ENCODE measurements around the gene NLGN1. TPM values are rescaled to one million over a fixed set of nuclear protein-coding genes. Genes with fewer than 3 reads are reported as not detected.

Gene NLGN1
- total RNA-seq, 2 donors from 2014 or later, result 0.67 to 1.3 TPM

DNA sequence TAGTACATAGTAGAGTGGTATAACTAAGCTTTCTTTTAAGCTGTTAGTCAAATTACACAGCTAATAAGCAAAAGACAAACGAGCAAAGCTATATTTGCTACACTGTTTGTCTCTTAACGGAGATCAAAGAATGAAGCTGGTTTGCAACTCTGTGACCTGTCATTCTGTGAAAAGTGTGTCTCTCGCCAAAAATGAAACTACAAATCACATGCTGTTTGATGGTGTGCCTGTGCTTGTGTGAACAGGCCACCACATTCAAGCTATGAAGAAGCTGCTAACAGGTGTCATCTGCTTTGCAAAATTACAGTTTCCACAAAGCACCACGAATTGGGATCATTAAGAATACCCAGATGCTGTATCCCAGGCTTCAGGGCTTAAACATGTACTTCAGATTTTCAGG lies 793.8 kb downstream of the NLGN1 start:
- Histone ChIP-seq H3K36me3 (no peaks in the 10 kb centered on the region), H3K4me1 (no peaks in the 10 kb centered on the region), H3K27me3 (no peaks in the 10 kb centered on the region), H3K9me3 (no peaks in the 10 kb centered on the region), H3K27ac (no peak overlapping the region), H3K9ac (ENCODE audit: low read depth in 2 of 2, low read length in 2 of 2) (no peak overlapping the region), H3K4me3 (no peak overlapping the region)
- no peak for DNase-seq
- TF ChIP-seq, protein P1, sequence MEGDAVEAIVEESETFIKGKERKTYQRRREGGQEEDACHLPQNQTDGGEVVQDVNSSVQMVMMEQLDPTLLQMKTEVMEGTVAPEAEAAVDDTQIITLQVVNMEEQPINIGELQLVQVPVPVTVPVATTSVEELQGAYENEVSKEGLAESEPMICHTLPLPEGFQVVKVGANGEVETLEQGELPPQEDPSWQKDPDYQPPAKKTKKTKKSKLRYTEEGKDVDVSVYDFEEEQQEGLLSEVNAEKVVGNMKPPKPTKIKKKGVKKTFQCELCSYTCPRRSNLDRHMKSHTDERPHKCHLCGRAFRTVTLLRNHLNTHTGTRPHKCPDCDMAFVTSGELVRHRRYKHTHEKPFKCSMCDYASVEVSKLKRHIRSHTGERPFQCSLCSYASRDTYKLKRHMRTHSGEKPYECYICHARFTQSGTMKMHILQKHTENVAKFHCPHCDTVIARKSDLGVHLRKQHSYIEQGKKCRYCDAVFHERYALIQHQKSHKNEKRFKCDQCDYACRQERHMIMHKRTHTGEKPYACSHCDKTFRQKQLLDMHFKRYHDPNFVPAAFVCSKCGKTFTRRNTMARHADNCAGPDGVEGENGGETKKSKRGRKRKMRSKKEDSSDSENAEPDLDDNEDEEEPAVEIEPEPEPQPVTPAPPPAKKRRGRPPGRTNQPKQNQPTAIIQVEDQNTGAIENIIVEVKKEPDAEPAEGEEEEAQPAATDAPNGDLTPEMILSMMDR (IDR thresholded peaks at IDR 0.05), result no peak
- intact Hi-C loops (cut with DNase I), result no loop called here

DNA sequence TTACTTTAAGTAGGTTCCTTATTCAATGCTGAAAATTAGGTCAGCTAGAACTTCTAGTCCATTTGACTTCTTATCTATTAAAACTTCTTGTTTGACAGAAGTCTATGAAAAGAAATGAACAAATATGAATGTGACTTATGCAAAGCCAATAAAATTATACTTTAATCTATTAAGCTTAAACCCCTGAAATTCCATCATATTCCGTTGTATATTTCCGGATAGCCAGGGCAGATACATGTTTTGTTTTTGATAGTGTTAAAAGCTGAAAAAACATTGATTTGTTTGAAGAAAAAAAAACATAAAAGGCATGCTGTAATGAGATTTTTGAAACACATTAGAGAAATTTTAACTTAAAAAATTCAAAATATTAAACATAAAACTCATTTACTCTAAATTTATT lies 794.4 kb downstream of the NLGN1 start:
- Histone ChIP-seq H3K4me1 (no peaks in the 10 kb centered on the region), H3K9ac (ENCODE audit: low read depth in 2 of 2, low read length in 2 of 2) (no peak overlapping the region), H3K4me3 (no peak overlapping the region), H3K9me3 (no peaks in the 10 kb centered on the region), H3K36me3 (no peaks in the 10 kb centered on the region), H3K27me3 (no peaks in the 10 kb centered on the region), H3K27ac (no peak overlapping the region)
- DNase-seq, result no peak
- TF ChIP-seq, protein P1 (IDR thresholded peaks at IDR 0.05), result no peak
- intact Hi-C loops (cut with DNase I), result no loop called here

DNA sequence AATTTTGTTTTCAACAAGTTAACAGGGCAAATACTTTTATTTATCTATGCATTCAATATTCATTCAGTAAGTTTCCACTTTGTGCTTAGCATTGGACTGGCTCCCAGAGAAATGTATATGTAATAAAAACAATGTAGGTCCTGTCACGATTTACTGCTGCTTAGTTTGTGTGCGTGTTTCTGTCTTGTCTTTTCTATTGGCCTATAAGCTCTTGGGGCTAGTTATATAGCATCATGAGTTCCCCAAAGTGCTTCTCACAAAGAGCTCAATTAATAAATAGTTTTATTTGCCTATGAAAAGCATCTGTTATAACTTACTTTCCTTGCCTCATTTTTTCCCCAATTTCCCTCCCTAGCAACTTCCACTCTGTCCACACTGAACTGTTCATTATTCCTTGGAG lies 794.9 kb downstream of the NLGN1 start:
- no peak overlapping the region for H3K9ac ChIP-seq (ENCODE audit: low read depth in 2 of 2, low read length in 2 of 2)
- intact Hi-C loops (cut with DNase I), result no loop called here
- no peak for DNase-seq

GRCh38 chr3:174193604-174194003 lies 796.1 kb downstream of the NLGN1 start:
- no peak for DNase-seq
- Histone ChIP-seq H3K4me1 (no peaks in the 10 kb centered on the region), H3K4me3 (no peak overlapping the region), H3K36me3 (no peaks in the 10 kb centered on the region), H3K9me3 (no peaks in the 10 kb centered on the region), H3K27me3 (no peaks in the 10 kb centered on the region), H3K27ac (no peak overlapping the region), H3K9ac (ENCODE audit: low read depth in 2 of 2, low read length in 2 of 2) (no peak overlapping the region)
- intact Hi-C loops (cut with DNase I), result no loop called here
- TF ChIP-seq, protein P1 (IDR thresholded peaks at IDR 0.05), result no peak

More for the DNA sequence above, 794.9 kb downstream of the NLGN1 start:
- Histone ChIP-seq H3K4me3 (no peak overlapping the region), H3K27ac (no peak overlapping the region), H3K4me1 (no peaks in the 10 kb centered on the region), H3K36me3 (no peaks in the 10 kb centered on the region), H3K9me3 (no peaks in the 10 kb centered on the region), H3K27me3 (no peaks in the 10 kb centered on the region)
- TF ChIP-seq, protein P1 (IDR thresholded peaks at IDR 0.05), result no peak

DNA sequence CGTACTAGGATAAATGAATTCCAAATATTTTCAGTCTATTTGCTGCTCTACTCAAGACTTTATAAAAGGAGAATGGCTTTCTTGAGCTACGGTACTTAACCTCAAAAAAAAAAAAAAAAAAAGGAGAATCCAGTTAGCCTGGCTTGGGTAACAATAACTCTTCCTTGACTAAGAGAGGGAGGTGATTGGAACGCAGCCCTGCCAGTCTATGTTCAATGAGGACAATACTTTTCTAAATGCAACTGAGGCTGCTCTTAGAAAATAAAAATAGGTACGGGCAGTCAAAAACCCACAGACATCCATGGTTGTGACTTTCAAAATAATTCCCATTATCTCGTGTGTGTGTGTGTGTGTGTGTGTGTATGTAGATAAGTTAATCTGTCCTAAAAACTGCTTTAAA lies 799.9 kb downstream of the NLGN1 start:
- intact Hi-C loops (cut with DNase I), result no loop called here
- no peaks in the 10 kb centered on the region for H3K4me1 ChIP-seq
- TF ChIP-seq, protein P1 (IDR thresholded peaks at IDR 0.05), result no peak
- H3K27me3 ChIP-seq, result no peaks in the 10 kb centered on the region
- no peak overlapping the region for H3K27ac ChIP-seq
- no peak overlapping the region for H3K4me3 ChIP-seq
- DNase-seq, result no peak
- H3K9me3 ChIP-seq, result no peaks in the 10 kb centered on the region
- no peaks in the 10 kb centered on the region for H3K36me3 ChIP-seq
- no peak overlapping the region for H3K9ac ChIP-seq (ENCODE audit: low read depth in 2 of 2, low read length in 2 of 2)

DNA sequence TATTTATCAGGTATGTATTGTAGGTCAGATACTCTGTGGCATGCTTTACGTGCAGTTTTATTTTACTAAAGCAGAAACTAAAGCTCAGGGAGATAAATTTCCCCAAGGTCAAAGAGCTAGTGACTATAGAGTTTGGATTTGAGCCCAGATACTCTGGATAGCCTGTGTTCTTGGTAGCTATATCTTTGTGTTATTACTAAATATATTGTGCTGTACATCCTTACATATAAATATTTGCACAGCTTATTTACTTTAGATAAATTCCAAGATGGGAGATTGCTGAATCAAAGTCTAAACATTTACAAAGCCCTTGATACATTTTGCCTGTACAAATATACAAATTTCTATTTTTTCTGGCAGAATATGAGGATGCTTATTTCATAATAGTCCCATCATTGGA lies 800.7 kb downstream of the NLGN1 start:
- H3K4me1 ChIP-seq, result no peaks in the 10 kb centered on the region
- TF ChIP-seq, protein P1 (IDR thresholded peaks at IDR 0.05), result no peak
- H3K4me3 ChIP-seq, result no peak overlapping the region
- intact Hi-C loops (cut with DNase I), result no loop called here
- H3K9me3 ChIP-seq, result no peaks in the 10 kb centered on the region
- DNase-seq, result no peak
- H3K9ac ChIP-seq (ENCODE audit: low read depth in 2 of 2, low read length in 2 of 2), result no peak overlapping the region
- no peak overlapping the region for H3K27ac ChIP-seq
- no peaks in the 10 kb centered on the region for H3K36me3 ChIP-seq
- no peaks in the 10 kb centered on the region for H3K27me3 ChIP-seq
